Right lobe of liver (tissue), 4 donors: ENCODE measurements around the gene PTPDC1.

Experiments
- POLR2A ChIP-seq: fragments of 450-650 bp; IDR thresholded peaks from one replicate; pipeline ENCODE4 v1.6.1; 2017; ENCODE audit warnings: antibody characterized with exemption, mild to moderate bottlenecking
- TF ChIP-seq, protein P1 (sequence below), 4 donors: fragments of 200-600 bp in 3 of 4; fragments of 450-650 bp in 1 of 4; IDR thresholded peaks; one replicate each; pipeline versions ENCODE4 v1.5.1 to v1.8.0; 2016 to 2022; ENCODE audit warnings: antibody characterized with exemption in 4 of 4, mild to moderate bottlenecking in 2 of 4
- donor health status: DM: no; HTN: no; CAD: no.
- donor health status: DM: no; HTN: no; CAD: no.
- donor health status: DM: no; HTN: yes; CAD: no.

DNA sequence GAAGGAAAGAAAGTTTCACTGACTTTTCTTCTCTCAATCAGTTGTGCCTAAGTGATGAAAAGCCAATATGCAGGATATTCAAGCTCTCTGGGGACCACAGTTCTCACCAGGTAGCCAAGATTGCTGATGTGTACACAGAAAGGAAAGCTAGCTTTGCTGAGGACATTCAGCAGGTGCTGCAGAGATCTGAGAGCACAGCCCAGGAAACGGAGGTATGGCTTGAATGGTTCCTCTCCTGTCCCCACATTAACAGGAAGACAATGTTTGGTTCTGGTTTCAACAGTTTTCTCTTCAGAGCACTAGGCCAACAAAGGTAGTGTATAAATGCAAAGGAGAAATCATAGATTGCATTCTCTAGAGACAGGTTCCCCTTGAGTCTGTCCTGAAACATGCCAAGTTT is 69.6 kb downstream of the PTPDC1 start:
- TF ChIP-seq, protein P1, sequence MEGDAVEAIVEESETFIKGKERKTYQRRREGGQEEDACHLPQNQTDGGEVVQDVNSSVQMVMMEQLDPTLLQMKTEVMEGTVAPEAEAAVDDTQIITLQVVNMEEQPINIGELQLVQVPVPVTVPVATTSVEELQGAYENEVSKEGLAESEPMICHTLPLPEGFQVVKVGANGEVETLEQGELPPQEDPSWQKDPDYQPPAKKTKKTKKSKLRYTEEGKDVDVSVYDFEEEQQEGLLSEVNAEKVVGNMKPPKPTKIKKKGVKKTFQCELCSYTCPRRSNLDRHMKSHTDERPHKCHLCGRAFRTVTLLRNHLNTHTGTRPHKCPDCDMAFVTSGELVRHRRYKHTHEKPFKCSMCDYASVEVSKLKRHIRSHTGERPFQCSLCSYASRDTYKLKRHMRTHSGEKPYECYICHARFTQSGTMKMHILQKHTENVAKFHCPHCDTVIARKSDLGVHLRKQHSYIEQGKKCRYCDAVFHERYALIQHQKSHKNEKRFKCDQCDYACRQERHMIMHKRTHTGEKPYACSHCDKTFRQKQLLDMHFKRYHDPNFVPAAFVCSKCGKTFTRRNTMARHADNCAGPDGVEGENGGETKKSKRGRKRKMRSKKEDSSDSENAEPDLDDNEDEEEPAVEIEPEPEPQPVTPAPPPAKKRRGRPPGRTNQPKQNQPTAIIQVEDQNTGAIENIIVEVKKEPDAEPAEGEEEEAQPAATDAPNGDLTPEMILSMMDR (IDR thresholded peaks at IDR 0.05): no peak
- no peak for TF ChIP-seq POLR2A
